GM21360 (cell line): ENCODE results near the gene LONRF2.
"Not testable (repeated sequence)": the region's sequence is repeated elsewhere in the genome, so short reads cannot be mapped to it uniquely, and the experiment has no call there.

Source experiments
- ATAC-seq: cut with Tn5 transposase; IDR thresholded peaks from one replicate; pipeline ENCODE4 v1.9.1; 2021; ENCODE audit warnings: mild to moderate bottlenecking, moderate library complexity; ENCODE audit not compliant: unreplicated experiment

Gene LONRF2

GRCh38 chr2:100321866-100322820 is at the start of gene LONRF2:
Gene LONRF2, minus strand, starts transcription at chr2:100322501. Its CDS starts 408 bp downstream, at chr2:100322093.
- ATAC-seq, result no peak

- no peak for ATAC-seq
Observed at GRCh38 chr2:100367163-100367562, 44.9 kb upstream of the LONRF2 start.

- no peak for ATAC-seq
Observed at GRCh38 chr2:100365434-100365833, 43.1 kb upstream of the LONRF2 start.

GRCh38 chr2:100362269-100362668 is 40.0 kb upstream of the LONRF2 start:
- ATAC-seq, result not testable (repeated sequence)

- no peak for ATAC-seq
Observed at GRCh38 chr2:100359576-100359975, 37.3 kb upstream of the LONRF2 start.

GRCh38 chr2:100358554-100358953 is 36.3 kb upstream of the LONRF2 start:
- no peak for ATAC-seq

- no peak for ATAC-seq
Observed at GRCh38 chr2:100352521-100352920, 30.2 kb upstream of the LONRF2 start.

GRCh38 chr2:100350661-100351185 is 28.4 kb upstream of the LONRF2 start:
- ATAC-seq, result no peak

GRCh38 chr2:100345144-100345543 is 22.8 kb upstream of the LONRF2 start:
- not testable (repeated sequence) for ATAC-seq

GRCh38 chr2:100344433-100344832 is 22.1 kb upstream of the LONRF2 start:
- no peak for ATAC-seq

GRCh38 chr2:100342466-100342865 is 20.2 kb upstream of the LONRF2 start:
- not testable (repeated sequence) for ATAC-seq

- ATAC-seq, result no peak
Observed at GRCh38 chr2:100339823-100340222, 17.5 kb upstream of the LONRF2 start.

- no peak for ATAC-seq
Observed at GRCh38 chr2:100334929-100335328, 12.6 kb upstream of the LONRF2 start.

- no peak for ATAC-seq
Observed at GRCh38 chr2:100327742-100328141, 5.4 kb upstream of the LONRF2 start.

GRCh38 chr2:100321179-100321865 is 979 bp downstream of the LONRF2 start:
- no peak for ATAC-seq

- ATAC-seq, result no peak
Observed at GRCh38 chr2:100320547-100321178, 1.6 kb downstream of the LONRF2 start.

GRCh38 chr2:100317634-100318033 is 4.7 kb downstream of the LONRF2 start:
- ATAC-seq, result no peak

- no peak for ATAC-seq
Observed at GRCh38 chr2:100309973-100310719, 12.2 kb downstream of the LONRF2 start.

- ATAC-seq, result no peak
Observed at GRCh38 chr2:100309311-100309710, 13.0 kb downstream of the LONRF2 start.

GRCh38 chr2:100303744-100304143 is 18.6 kb downstream of the LONRF2 start:
- ATAC-seq, result no peak

- ATAC-seq, result no peak
Observed at GRCh38 chr2:100302585-100302892, 19.8 kb downstream of the LONRF2 start.
